GM12865 (cell line): ENCODE results near the gene RHBDD2.
"Not testable (repeated sequence)": the region's sequence is repeated elsewhere in the genome, so short reads cannot be mapped to it uniquely, and the experiment has no call there.

Experiments
- DNase-seq: peaks from one replicate; pipeline ENCODE4 v3.0.0; 2010; ENCODE audit warnings: low read depth
- H3K4me3 ChIP-seq: 2 replicates; pipeline ENCODE4 v1.5.1; 2011; ENCODE audit warnings: mild to moderate bottlenecking, low read depth, low read length, control low read depth
- TF ChIP-seq, protein P1 (sequence below): IDR thresholded peaks from 2 replicates; pipeline ENCODE4 v1.5.1; 2011; ENCODE audit warnings: low read length, control low read depth, low read depth, inconsistent platforms; ENCODE audit not compliant: insufficient read depth; ENCODE audit errors: missing control alignments

The RHBDD2 gene

DNA sequence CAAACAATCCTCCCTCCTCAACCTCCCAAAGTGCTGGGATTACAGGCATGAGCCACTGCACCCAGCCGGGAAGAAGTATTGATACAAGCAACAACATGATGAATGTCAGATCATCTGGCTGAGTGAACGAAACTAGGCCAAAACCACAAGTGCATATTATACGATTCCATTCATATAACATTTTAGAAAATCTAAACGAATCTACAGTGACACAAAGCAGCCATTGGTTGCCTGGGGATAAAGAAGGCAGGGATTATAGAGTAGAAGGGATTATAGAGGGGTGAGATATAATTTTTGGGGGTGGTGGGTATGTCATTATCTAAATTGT lies 11.5 kb upstream of the RHBDD2 start:
- DNase-seq = no peak
- TF ChIP-seq, protein P1, sequence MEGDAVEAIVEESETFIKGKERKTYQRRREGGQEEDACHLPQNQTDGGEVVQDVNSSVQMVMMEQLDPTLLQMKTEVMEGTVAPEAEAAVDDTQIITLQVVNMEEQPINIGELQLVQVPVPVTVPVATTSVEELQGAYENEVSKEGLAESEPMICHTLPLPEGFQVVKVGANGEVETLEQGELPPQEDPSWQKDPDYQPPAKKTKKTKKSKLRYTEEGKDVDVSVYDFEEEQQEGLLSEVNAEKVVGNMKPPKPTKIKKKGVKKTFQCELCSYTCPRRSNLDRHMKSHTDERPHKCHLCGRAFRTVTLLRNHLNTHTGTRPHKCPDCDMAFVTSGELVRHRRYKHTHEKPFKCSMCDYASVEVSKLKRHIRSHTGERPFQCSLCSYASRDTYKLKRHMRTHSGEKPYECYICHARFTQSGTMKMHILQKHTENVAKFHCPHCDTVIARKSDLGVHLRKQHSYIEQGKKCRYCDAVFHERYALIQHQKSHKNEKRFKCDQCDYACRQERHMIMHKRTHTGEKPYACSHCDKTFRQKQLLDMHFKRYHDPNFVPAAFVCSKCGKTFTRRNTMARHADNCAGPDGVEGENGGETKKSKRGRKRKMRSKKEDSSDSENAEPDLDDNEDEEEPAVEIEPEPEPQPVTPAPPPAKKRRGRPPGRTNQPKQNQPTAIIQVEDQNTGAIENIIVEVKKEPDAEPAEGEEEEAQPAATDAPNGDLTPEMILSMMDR = no peak

DNA sequence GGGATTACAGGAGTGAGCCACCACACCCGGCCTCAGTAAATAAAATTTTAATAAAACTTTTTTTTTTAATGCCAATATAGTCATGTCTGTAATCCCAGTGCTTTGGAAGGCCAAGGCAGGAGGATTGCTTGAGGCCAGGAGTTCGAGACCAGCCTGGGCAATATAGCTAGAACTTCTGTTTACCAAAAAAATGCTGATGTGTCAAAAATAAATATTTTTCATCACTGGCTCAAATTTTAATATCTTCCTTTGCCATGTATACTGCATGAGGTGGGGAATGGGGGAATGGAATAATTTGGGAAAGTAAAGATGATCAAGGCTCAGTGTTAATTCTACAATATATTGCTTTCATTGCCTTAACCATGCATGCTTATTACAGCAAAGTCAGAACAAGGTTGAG lies 10.7 kb upstream of the RHBDD2 start:
- H3K4me3 ChIP-seq = no peak overlapping the region
- TF ChIP-seq, protein P1 = no peak
- DNase-seq = no peak

More for the DNA sequence above, 11.5 kb upstream of the RHBDD2 start:
- H3K4me3 ChIP-seq = no peak overlapping the region

- TF ChIP-seq, protein P1 = no peak
- no peak overlapping the region for H3K4me3 ChIP-seq
- no peak for DNase-seq
Measured at GRCh38 chr7:75869776-75870379, 9.0 kb upstream of the RHBDD2 start.

DNA sequence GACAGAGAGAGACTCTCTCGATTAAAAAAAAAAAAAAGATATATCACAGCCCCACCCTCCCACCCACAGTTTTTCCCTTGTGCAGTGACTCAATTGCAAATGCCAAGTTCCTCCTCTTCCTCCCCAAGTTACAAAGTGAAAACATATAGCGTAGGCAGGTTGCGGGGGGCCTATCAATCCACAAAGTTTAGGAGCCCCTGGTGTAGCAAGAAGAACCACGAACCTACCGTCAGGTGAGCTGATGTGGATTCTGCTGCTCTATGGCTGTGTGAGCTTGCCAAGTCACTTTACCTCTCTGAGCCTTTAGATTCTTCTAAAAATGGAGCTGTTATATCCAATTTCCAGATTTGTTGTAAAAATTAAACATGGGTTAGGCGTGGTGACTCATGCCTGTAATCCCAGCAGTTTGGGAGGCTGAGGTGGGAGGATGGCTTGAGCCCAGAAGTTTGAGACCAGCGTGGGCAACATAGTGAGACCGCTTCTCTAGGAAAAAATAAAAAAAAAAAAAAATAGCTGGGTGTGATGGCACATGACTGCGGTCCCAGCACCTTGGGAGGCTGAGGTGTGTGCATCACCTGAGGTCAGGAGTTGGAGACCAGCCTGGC lies 8.2 kb upstream of the RHBDD2 start:
- DNase-seq = no peak
- TF ChIP-seq, protein P1 = no peak

DNA sequence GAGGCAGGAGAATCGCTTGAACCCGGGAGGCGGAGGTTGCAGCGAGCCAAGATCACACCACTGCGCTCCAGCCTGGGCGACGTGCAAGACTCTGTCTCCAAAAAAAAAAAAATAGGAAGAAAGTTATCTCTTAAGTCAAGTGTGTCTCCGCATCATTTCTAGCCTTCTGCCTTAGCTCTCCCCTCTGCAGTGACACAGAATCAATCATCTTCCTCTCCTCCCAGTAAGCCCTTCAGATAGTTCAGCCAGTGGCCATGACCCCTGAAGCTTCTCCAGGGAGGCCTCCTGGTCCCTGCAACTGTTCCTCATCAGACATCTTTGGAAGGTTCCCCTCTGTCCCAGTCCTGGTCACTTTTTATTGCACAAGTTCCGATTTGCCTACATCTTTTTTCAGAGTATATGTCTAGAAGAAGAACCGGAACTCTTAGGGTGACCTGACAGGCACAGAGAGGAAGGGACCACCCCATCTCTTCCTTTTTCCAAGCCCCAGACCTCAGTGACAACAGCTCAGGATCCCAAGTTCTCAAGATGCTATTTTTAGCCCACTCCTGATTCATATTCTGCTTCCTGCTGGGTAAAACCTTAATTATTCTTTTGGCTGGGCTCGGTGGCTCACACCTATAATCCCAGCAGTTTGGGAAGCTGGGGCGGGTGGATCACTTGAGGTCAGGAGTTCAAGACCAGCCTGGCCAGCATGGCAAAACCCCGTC lies 6.6 kb upstream of the RHBDD2 start:
- TF ChIP-seq, protein P1 = no peak
- H3K4me3 ChIP-seq = no peak overlapping the region
- DNase-seq = no peak

More for the DNA sequence above, 8.2 kb upstream of the RHBDD2 start:
- no peak overlapping the region for H3K4me3 ChIP-seq

DNA sequence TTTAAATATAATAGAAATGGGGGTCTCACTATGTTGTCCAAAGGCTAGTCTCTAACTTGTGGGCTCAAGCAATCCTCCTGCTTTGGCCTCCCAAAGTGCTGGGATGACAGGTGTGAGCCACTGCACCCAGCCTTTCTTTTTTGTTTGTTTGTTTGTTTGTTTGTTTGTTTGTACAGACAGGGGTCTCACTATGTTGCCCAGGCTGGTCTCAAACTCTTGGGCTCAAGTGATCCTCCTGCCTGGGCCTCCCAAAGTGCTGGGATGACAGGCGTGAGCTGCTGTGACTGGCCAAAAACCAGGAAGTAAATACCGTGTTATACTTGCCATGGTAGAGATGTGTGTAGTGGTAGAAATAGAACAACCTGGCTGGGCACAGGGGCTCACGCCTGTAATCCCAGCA lies 4.7 kb upstream of the RHBDD2 start:
- H3K4me3 ChIP-seq, DNase-seq: not testable (repeated sequence)

DNA sequence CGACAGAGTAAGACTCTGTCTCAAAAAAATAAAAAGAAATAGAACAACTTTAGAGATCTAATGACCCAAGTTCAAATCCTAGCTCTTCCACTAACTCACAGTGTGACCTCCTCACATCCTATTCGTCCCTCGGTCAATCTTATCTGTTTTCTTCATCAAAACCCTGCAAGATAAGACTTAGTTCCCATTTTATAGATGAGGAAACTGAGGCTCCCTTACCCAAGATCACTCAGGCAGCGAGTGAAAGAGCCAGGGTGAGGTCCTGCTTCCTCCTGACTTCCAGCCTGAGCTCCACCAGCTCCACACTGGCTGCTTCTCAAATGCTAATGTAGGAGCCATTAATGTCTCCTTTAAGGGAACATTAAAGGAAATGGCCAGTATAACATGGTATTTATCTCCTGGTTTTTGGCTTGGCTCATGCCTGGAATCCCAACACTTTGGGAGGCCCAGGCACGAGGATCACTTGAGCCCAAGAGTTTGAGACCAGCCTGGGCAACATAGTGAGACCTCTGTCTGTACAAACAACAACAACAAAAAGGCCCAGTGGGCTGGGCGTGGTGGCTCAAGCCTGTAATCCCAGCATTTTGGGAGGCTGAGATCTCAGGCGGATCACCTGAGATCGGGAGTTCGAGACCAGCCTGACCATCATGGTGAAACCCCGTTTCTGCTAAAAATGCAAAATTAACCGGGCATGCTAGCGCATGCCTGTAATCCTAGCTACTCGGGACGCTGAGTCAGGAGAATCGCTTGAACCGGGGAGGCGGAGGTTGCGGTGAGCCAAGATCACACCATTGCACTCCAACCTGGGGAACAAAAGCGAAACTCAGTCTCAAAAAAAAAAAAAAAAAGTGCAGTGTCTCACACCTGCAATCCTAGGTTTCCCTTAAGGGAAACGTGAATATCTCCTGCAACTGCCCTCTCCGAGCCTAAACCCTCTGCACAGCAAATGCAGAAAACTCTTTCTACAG lies 3.4 kb upstream of the RHBDD2 start:
- H3K4me3 ChIP-seq = no peak overlapping the region
- DNase-seq = no peak
- TF ChIP-seq, protein P1 = no peak
